Chondrocyte (in vitro differentiated cells): Measurements from ENCODE around the gene CASP7. TPM values are rescaled to one million over a fixed set of nuclear protein-coding genes. Genes with fewer than 3 reads are reported as not detected.

Experiments used
- DNase-seq: peaks from one replicate; pipeline ENCODE4 v3.0.0; 2021; ENCODE audit warnings: mixed read lengths, low spot score
- H3K27ac Mint-ChIP-seq: one replicate; pipeline ENCODE4 v1.8.0; 2021; ENCODE audit warnings: mild to moderate bottlenecking, moderate library complexity, mixed read lengths; ENCODE audit not compliant: unreplicated experiment
- H3K27me3 Mint-ChIP-seq: 2 replicates; pipeline ENCODE4 v1.8.0; 2021; ENCODE audit warnings: low read depth, mixed read lengths
- H3K36me3 Mint-ChIP-seq: 2 replicates; pipeline ENCODE4 v1.8.0; 2021; ENCODE audit warnings: low read depth, mixed read lengths
- H3K4me1 Mint-ChIP-seq: 2 replicates; pipeline ENCODE4 v1.8.0; 2021; ENCODE audit warnings: low read depth, mild to moderate bottlenecking, mixed read lengths
- H3K4me3 Mint-ChIP-seq: one replicate; pipeline ENCODE4 v1.8.0; 2021; ENCODE audit warnings: mild to moderate bottlenecking, moderate library complexity, mixed read lengths; ENCODE audit not compliant: unreplicated experiment
- H3K9me3 Mint-ChIP-seq: 2 replicates; pipeline ENCODE4 v1.8.0; 2021; ENCODE audit warnings: low read depth, mixed read lengths
- total RNA-seq: library from RNA; stranded (reverse); gene quantifications from 3 replicates; pipeline ENCODE4 v1.2.1, GENCODE V29; 2021
- TF ChIP-seq, protein P1 (sequence below): fragments of 200-600 bp; sonication (generic); IDR thresholded peaks from 2 replicates; pipeline ENCODE4 v1.5.0; 2021; ENCODE audit warnings: antibody characterized with exemption, mild to moderate bottlenecking, moderate library complexity

The CASP7 gene
- total RNA-seq, 1 donor from 2014 or later = 24.0 TPM

DNA sequence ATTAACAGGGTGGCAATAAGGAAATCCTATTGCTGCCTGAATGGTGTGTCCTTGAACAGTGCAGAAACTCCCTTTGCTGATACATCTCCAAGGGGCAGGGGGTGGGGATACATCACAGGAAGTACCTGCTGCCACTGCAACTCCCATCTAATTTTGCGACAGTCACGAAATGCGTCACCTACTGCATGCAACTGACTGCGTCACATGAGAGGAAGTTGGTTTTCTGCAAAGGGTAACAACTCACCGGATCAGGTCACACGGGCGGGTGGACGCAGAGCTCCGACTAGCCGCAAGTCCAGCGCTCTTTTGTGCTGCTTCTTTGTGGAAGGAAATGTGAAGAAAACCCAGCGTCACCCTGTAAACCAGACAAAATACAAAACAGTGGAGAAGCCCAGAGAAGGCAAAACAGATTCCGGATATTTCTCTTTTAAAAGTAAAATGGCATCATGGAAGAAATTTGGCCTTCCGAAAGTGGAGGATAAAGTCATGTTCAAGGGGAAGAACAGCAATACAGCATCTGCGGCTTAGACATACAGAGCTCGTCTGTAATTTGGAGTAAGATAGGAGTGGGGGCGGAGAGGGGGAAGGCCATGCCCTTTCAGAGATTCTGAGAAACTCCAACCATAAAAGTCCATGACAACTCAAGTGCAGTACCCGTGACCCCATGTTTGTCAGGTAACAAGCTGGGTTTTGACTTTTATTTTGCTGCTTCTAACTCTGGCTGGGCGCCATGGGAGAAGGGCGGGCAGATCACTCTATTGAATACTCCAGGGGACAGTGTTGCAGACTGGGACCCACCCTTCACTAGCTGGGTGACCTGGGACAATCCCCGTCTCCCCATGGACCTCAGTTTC is 39.5 kb downstream of the CASP7 start:
- TF ChIP-seq, protein P1, sequence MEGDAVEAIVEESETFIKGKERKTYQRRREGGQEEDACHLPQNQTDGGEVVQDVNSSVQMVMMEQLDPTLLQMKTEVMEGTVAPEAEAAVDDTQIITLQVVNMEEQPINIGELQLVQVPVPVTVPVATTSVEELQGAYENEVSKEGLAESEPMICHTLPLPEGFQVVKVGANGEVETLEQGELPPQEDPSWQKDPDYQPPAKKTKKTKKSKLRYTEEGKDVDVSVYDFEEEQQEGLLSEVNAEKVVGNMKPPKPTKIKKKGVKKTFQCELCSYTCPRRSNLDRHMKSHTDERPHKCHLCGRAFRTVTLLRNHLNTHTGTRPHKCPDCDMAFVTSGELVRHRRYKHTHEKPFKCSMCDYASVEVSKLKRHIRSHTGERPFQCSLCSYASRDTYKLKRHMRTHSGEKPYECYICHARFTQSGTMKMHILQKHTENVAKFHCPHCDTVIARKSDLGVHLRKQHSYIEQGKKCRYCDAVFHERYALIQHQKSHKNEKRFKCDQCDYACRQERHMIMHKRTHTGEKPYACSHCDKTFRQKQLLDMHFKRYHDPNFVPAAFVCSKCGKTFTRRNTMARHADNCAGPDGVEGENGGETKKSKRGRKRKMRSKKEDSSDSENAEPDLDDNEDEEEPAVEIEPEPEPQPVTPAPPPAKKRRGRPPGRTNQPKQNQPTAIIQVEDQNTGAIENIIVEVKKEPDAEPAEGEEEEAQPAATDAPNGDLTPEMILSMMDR = no peak
- H3K4me3 Mint-ChIP-seq = no peak overlapping the region
- H3K9me3 Mint-ChIP-seq = peaks cover 4% of the 10 kb centered on the region
- DNase-seq = no peak
- H3K36me3 Mint-ChIP-seq = peaks cover 25% of the 10 kb centered on the region
- no peak overlapping the region for H3K27ac Mint-ChIP-seq
- no peaks in the 10 kb centered on the region for H3K27me3 Mint-ChIP-seq
- peaks cover 4% of the 10 kb centered on the region for H3K4me1 Mint-ChIP-seq

DNA sequence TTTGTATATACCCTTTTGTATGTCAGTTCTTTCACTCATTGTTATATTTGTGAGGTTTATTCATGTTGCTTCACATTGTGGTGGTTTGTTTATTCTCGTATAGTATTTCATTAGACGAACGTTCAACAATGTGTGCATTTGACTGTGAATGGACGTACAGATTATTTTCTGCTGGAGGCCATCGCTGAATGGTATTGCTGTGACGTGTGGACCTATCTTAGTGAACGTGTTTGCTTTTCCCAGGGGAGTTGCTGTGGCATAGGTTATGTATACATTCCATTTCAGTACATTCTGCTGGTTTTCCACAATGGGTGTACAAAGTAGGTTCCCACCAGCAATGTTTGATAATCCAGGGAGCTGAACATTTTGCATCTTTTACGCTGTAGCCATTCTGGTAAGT is 40.7 kb downstream of the CASP7 start:
- DNase-seq = no peak
- TF ChIP-seq, protein P1 = no peak
- Mint-ChIP-seq H3K27me3 (no peaks in the 10 kb centered on the region), H3K4me3 (no peak overlapping the region), H3K9me3 (peaks cover 4% of the 10 kb centered on the region), H3K36me3 (peaks cover 27% of the 10 kb centered on the region), H3K4me1 (peaks cover 4% of the 10 kb centered on the region), H3K27ac (no peak overlapping the region)

GRCh38 chr10:113732160-113732881 is 52.6 kb downstream of the CASP7 start:
- Mint-ChIP-seq H3K4me1 (peaks cover 26% of the 10 kb centered on the region), H3K27ac (no peak overlapping the region), H3K36me3 (peaks cover 15% of the 10 kb centered on the region), H3K27me3 (no peaks in the 10 kb centered on the region), H3K9me3 (peaks cover 3% of the 10 kb centered on the region), H3K4me3 (no peak overlapping the region)
- TF ChIP-seq, protein P1 = no peak
- DNase-seq = no peak

DNA sequence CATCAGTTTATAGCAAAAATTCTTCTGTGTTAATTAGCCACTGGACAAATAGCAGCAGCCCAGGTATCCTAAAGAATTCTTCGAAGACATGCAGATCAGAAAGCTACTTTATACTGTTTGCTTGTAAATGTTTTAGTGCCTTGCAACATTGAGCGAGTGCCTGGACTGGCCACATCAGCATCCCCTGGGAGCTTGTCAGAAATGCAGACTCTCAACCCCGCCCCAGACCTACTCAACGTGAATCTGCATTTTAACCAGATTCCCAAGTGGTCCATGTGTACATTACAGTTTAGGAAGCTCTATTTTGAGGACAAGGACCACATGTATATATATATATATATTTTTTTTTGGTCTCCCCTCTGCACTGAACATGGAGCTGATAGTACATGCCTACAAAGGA is 53.3 kb downstream of the CASP7 start:
- no peak for DNase-seq
- H3K9me3 Mint-ChIP-seq = peaks cover 3% of the 10 kb centered on the region

GRCh38 chr10:113733635-113734034 is 53.9 kb downstream of the CASP7 start:
- Mint-ChIP-seq H3K4me1 (peaks cover 26% of the 10 kb centered on the region), H3K27ac (no peak overlapping the region), H3K27me3 (no peaks in the 10 kb centered on the region), H3K36me3 (peaks cover 8% of the 10 kb centered on the region), H3K4me3 (no peak overlapping the region), H3K9me3 (peaks cover 3% of the 10 kb centered on the region)
- no peak for DNase-seq
- TF ChIP-seq, protein P1 = no peak

More for the DNA sequence above, 53.3 kb downstream of the CASP7 start:
- H3K4me3 Mint-ChIP-seq = no peak overlapping the region
- peaks cover 13% of the 10 kb centered on the region for H3K36me3 Mint-ChIP-seq
- no peaks in the 10 kb centered on the region for H3K27me3 Mint-ChIP-seq
- peaks cover 26% of the 10 kb centered on the region for H3K4me1 Mint-ChIP-seq
- TF ChIP-seq, protein P1 = no peak
- H3K27ac Mint-ChIP-seq = no peak overlapping the region
